NCI-H2029 (cell line): Measurements from ENCODE around the gene TRIB2.
"Not testable (repeated sequence)": the region's sequence is repeated elsewhere in the genome, so short reads cannot be mapped to it uniquely, and the experiment has no call there.

Source experiments
- DNase-seq: peaks from one replicate; lab custom pipeline; 2025; lab: John Stamatoyannopoulos, UW

The TRIB2 gene

DNA sequence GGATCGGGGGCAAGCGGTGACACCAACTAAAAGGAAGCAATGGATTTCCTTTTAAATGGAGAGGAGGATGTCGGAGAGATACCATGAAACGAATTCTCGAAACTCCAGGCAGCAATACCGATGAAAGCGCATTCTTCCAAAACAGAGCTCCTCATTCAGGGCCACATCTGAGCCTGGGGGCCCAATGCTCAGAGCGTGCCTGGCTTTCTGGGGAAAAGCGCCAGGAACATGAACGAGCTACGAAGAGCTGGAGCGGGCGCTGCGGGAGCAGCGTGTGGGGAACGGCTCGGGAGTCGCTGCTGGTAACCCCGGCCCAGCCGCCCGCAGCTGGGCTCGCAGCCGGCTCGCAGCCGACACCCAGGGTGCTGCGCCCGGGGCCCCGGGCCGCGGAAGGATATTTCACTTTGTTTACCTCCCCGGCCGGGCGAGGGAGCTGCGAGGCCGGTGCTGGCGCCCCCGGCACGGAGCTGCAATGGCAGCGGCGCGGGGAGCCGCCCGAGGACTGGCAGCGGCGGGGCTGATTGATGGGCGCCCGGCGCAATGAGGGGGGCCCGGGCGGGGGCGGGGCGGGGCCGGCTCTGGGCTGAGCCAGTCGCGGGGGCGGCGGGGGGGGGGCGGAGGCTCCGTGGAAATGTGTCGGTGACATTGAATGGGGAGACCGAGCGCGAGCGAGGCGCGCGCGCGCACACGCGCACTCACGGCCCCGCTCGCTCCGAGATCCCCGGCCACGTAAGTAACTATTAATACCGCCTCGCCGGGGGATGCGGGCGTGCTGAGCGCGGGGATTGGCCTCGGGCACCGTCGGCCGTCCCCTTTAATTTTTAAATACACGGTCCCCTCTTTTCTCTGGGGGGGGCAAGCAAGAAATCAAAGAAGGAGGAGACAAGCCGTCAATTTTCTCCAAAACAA, at the start of gene TRIB2:
TRIB2 (plus strand) TSS at position 655 of the 909 bp plus-strand sequence. CDS start 1,372 bp downstream, outside the sequence.
- peak; percentile 28 for DNase-seq

DNA sequence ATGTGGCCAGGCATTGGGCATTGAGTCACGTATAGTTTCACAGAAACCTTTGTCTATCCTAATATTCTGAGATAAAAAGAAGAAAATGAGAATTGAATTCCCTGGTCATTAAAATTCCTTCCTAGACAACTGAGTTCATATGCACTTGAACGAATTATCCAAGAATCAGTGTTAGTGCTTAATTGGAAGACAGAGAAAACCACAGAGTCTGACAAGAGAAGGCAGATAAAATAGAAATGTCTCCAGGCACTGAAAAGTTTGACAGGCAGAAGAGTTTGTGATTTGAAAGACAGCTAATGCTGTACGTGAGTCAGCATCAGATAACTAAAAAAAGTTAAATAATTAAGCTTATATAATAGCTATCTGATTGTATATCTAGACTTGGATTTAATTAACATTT, 47.7 kb upstream of the TRIB2 start:
- DNase-seq: no peak

DNA sequence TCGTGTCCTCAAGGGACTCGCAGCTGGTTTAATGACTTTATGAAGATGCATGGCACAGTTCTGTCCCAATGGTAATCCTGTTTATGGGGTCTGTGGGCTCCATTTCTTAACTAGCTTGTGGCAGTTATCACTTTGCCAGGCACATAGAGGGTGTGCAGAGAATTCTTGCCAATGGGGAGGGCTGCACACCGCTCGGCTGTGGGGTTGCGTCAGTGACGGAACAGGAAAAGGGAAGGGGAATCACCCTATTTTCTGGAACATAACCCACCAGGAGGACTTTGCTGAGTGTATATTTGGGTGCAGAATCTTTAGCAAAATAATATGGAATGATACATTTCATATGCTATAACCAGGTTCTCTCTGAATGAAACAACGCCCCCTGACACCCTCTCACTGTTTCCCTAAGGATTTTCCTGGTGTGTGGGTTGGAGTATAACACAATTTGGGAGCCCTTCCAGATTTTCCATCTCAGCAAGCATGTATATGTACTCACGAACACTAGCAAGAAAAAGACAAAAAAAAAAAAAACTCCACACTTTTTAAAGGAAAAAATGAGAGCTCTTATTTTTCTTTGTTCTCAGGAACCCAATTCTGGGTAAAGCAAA, 43.9 kb upstream of the TRIB2 start:
- no peak for DNase-seq

DNA sequence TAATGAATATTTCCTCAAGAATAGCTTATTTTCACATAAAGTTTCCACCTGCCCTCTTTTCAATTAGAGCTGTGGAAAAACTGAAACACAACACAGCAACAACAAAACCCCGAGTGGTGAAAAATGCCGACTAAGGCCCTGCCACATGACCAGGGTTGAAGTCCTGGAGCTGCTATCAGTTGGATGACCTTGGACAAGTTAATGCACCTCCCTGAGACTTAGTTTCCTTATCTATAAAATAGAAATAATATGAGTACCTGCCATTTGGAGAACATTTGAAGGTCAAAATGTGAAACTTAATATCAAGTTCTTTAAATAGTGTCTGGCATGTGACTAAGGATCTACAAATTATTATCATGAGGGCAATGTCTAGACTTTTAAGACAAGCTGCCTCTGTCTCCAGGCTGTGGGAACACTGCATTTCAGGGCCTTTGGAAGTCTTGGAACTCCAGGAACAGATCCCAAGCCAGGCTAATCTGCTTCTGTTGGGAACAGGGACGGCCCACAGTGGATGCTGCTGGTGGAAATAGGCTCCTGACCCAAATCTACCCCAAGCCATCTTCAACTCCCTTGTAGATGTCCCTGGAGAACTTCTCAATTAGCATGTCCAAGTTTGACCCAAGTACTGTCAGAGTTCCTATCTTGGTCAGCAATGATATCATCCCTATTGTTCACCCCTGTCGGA, 42.0 kb upstream of the TRIB2 start:
- DNase-seq: no peak

DNA sequence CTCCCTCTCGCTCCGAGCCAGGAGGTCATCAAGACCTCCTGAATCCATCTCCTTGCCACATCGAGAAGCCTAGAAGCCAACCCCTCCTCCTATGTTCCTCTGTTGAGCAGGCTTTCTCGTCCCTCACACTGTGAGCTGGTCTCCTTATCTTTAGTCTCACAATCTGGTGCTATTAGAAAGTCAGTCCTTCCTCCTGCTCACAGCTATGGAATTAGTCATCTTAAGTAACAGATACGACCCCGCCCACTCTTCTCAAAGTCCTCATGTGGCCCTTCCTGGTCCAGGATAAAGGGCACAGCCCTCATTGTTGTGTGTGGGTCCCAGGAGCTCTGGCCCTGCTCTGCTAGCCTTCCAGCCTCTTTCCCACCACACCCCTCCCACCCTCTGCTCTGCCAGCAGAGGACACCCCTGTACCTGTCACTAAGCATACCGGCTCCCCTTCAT, 41.4 kb upstream of the TRIB2 start:
- no peak for DNase-seq

DNA sequence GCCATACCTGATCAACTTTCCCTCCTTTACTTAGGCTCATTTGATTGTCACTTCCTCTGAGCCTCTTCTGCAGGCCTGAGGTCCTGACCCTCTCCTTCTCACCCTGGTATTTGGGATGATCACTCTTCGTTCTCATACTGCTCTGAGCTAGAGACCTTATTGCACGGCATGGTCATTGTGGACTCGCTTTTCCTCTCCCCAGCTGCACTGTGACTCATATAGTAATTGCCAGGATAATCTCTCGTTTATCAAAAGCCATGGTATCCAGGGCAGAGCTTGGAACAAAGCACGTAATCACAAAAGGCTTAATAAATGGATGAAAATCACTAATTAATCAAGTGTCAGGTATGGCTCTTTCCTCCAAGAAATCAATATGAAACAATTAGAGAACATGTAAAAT, 40.9 kb upstream of the TRIB2 start:
- no peak for DNase-seq

DNA sequence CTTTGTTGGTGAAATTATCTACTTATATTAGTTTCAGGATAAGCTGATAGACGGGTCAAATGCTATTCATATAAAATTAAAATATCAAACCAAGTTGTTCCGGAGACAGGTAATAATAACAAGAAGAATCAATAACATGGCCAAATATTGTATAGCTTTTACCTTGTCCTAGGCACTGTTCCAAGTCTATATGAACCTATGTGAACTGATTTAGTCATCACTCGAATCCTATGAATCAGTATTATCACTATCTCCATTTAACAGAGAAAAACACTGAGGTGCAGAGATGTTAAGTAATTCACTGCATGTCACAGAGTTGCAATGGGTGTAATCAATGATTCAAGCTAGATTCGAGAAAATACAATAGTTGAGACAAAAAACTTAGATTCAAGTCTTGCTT, 40.0 kb upstream of the TRIB2 start:
- no peak for DNase-seq

DNA sequence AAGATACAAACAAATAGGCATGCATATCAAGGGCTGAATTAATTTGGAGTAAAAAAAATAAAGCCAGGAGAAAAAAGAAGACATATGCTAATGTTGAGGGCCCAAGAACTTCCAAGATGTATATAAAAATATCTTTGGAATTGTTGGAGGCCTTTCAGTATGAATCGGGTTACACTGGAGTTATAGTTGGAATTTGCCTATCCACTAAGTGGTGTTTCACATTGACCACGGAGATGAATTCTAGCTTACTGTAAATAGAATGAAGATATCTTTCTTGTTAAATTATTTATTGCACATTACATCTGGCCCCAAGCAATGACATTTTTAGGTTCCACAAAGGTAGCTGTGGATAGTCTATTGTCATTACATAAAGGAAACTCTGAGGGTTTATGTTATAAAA, 38.5 kb upstream of the TRIB2 start:
- no peak for DNase-seq

DNA sequence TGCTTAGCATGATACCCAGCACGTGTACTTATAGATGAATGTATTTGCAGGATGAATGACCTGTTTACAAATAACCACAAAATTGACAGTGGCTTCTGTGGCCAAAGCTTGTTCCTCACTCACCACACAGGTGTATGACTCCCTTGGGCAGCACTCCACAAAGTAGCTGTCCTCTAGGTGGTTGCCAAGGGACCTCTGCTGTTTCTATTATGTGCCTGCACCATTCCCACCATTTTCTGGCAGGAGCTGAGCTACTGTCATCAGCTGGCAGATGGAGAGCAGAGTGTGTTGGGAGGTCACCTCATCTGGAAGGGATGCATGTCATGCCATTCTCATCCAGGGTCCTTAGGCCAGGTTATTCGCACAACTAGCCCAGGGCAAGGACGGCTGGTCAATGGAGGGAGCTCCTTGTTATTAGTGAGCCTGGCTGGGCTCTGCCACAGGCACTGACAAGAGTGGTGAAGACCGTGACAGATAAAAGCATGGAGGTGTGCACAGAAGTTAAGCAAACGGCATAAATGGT, 37.1 kb upstream of the TRIB2 start:
- no peak for DNase-seq

DNA sequence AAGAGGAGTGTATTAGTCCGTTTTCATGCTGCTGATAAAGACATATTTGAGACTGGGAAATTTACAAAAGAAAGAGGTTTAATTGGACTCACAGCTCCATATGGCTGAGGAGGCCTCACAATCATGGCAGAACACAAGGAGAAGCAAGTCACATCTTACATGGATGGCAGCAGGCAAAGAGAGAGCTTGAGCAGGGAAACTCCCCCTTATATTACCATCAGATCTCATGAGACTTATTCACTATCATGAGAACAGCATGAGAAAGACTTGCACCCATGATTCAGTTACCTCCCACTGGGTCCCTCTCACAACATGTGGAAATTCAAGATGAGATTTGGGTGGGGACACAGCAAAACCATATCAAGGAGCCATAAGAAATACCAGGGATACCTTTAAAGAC, 36.6 kb upstream of the TRIB2 start:
- DNase-seq: not testable (repeated sequence)

DNA sequence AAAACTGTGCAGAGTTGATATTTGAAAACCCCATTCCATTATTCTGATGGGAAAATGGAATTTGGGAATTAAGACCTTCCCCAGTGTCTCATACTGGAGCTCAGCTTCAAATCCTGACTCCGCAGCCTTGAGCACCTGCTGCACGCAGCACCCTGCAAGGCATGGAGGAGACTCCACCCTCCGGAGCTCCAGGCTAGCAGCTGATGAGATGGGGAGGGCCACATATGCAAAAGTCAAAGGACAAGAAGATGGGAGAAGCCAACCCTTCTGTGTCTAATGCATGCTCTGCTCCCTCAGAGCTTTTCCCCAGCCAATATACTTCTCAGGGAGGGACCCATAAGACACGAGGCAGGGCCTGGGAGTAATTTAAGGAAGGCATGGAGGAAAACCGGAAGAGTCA, 34.7 kb upstream of the TRIB2 start:
- no peak for DNase-seq

DNA sequence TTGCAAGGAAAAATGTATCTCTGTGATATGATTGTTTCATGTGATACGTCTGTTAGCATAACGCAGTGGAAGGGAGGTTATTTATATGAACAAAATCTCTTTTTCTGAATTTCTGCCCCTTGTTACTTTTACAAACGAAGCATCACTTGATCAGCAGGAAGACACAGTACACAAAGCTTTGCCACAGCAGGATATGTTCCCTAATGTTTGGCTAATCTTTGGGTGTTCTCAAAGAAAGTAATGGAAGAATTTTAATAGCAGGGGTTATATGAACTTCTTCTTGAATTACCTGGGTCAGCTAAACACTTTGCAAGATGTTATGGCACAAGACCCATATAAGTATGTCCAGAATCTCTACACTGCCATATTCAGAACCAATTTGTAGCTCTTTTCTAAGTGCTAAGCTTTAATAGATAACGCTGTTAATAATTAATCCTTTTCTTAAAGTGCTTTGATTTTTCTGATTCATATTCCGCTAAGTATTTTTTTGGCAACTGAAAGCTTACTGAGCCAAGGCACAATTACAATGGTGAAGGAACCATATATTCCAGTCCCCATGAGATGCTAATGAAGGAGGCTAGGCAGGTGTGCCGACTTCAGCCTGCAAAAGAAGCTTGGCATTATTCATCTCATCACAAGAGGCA, 33.2 kb upstream of the TRIB2 start:
- no peak for DNase-seq

DNA sequence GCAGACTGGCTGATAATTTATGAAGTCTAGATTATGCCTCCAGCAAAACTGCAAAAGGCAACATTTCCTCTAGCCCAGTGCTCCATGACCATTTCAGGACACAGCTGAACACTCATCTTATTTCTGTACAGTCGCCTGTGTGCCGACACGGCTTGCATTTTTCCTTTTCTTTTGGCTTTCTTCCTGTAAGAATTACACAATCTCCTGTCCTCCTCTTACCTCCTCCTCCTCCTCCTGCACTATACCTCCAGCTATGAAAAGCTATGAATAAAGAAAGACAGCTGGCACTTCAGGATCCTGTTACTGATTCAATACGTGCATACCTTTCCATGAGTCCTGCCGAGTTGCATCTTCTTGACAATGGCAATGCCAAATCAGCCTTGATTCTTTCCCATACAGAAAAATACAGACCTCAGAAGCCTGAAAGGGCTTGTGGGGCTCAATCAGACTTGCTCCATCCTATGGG, 32.2 kb upstream of the TRIB2 start:
- no peak for DNase-seq

DNA sequence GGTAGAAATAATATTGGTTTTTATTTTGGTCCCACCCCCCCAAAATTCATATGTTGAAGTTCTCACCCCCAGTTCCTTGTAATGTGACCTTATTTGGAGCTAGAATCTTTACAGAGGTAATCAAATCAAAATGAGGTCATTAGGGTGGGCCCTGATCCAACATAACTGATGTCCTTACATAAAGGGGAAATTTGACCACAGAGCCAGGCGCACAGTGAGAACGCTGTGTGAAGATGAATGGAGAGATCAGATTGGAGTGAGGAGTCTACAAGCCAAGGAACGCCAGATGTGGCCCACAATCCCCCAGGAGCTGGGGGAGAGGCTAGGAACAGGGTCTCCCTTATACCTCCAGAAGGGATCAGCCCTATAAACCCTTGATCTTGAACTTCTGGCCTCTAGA, 31.6 kb upstream of the TRIB2 start:
- DNase-seq: no peak

DNA sequence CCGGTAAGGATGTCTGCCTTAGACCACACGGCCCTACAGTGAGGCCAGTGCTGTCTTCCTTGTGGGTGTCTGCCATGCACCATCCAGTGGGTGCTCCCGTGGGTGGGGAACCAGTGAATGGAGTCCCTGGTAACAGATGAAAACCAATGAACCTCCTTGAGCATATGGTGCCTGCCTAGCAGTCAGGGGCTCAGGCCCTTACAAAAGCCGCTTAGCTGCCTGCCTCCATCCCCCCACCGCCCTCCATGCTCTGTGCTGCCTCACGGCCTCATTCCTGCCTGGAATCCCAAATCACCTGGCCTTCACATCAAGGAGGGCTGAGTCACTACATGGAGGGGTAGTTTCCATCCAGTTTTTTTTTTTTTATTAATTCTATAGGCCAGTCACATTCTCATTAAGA, 30.8 kb upstream of the TRIB2 start:
- DNase-seq: no peak

DNA sequence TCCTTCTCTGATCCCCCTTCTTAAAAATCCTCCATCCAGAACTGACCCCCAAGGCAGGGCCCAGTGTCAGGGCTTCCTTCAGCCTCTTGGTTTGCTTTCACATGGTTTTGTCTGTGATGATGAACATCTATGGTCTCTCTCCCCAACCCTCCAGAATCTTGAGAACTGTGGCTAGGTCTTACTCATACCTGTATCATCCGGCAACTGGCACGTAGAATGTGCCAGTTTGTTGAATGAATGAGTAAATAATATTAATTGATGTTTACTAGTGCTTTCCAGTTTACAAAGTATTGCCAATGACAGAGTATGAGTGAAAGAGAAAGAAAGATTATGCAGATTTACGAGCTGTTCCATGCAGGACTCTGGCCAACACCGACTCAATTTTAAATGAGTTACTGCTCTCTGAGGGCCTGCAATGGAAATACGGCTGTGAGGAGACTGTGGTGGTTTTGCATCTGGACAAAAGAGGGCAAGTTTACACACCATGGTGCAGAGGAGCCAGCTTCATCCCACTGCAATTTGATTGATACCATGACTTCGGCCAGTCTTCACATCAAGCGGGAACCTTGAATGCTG, 29.9 kb upstream of the TRIB2 start:
- no peak for DNase-seq

DNA sequence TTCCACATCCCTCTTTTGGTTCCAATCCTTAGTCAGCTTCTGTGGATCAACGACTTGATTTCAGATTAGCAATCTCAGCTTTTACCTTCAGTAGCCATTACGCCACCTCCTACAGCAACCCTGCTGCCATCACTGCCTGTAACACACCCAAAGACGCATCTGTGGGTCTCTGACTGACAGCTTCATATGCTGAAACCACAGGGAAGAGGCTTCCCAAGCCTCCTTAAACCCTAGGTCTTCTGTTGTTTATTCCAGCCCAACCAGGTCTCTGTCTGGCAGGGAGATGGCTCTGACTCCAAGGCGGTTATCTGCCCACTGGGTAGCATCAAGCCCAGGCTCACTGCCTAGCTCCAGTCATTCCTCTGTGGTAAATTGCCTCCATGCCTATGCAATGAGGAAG, 28.6 kb upstream of the TRIB2 start:
- no peak for DNase-seq

DNA sequence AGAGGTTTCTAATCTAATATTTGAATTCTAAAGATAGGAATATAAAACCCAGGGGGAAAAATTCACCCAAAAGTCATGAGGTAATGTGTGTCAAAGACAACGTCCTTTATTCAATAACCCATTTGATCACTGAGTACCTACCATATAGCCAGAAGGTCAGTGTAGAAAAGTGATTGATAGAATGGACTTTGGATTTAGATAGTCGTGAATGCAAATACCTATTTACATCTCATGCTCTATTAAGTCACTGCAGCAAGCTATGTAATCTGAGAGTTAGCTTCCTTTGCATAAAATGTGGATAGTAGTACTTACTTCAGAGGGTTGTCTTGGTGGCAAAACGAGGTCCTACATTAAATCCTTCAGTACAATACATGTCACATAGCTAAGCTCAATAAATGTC, 27.8 kb upstream of the TRIB2 start:
- DNase-seq: no peak

DNA sequence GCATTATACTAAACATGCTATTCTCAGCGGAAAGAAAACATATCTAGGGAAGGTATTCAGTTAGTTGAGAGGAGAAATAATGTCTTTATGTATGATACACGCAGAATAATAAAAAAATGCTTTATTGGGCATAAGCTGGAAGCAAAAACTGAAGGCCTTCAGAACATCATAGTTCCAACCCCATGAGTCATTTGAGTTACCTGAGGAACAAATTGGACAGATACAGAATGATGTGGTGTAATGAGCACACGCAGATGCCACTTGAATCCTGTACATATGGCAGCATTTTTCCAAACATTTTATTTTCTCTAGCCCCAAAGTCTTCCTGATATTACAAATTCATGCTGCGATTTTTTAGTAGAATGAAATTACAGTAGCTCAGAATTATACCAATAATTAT, 23.2 kb upstream of the TRIB2 start:
- DNase-seq: no peak

DNA sequence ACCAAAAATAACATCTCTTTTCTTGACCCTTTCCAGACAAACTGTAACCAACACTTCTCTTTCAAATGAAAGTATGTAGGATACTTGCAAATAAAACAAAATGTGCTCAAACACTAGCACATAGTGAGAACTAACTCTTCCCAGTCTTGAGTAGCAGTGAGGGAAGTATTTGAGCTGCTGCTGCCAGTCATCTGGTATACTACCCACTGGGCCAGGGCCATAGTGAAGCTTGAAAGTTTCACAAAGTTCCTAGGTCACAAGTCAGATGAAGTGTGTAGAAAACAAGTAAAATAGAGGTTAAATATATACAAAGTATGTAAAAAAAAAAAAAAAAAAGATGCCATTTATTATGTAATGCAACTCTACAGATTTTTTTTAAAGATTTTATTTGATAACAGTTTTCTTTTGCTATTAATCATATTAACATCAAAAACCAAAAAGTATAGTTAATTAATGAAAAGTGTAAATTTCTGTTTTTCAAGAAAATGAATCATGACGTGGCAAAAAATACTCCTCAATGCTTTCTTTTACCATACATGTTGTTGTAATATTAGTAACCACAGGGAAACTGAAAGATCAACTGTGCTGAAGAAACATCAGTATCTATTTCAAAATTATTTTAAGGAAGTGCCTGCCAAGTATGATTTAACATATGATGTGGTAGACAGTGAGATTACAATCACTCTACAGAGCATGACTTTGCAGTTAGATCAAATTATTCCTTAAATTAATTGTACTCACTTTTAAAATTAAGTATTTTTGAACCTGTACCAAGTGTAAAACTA, 21.6 kb upstream of the TRIB2 start:
- DNase-seq: no peak

DNA sequence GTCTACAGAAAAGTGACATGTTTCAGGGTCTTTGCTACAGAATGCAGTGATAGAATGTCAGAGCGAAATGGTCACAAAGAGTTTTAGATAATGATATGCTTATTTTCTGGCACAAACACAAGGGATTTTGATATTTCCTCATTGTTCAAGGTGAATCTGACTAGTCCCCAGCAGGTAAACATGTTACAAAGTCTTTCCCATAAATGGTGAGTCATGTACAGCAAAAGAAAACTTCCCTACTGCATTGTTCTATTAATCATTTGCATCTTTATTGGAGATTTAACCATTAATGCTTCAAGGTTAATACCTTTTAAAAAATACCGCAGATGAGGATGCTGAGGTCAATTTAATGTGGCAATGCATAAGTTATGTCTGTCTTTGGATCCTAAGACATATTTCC, 19.1 kb upstream of the TRIB2 start:
- DNase-seq: no peak
